ENCODE measurements around the gene DIAPH3.

The DIAPH3 gene

DNA sequence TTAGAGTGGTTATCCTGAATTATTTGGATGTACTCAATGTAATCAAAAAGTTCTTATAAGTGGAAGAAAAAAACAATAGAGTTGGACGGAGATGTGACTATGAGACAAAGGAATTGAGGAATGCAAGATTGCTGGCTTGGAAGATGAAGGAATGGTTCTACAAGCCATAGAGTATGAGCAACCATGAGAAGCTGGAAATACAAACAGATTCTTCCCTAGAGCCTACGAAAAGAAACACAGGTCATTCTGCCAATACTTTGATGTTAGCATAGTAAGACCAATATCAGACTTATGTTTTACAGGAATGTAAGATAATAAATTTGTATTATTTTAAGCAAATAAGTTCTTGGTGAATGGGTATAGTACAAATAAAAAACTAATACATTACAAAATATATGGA, 249.2 kb downstream of the DIAPH3 start:
- H3K27ac ChIP-seq, result no peak overlapping the region

GRCh38 chr13:59906413-59907049, 257.2 kb downstream of the DIAPH3 start:
- no peak overlapping the region for H3K27ac ChIP-seq
- ChIA-PET CTCF (interaction anchor here (0.6 to 1.2 kb wide), 9 partner anchors 9 to 515 kb away, joined by 3 to 6 read pairs (median 3); no protein-coding TSS in a partner anchor), POLR2A (ENCODE audit: low non-redundant PET) (no interaction called here)
- peak; percentile 6 for DNase-seq (ENCODE audit: low spot score)
- TF ChIP-seq, protein P1, sequence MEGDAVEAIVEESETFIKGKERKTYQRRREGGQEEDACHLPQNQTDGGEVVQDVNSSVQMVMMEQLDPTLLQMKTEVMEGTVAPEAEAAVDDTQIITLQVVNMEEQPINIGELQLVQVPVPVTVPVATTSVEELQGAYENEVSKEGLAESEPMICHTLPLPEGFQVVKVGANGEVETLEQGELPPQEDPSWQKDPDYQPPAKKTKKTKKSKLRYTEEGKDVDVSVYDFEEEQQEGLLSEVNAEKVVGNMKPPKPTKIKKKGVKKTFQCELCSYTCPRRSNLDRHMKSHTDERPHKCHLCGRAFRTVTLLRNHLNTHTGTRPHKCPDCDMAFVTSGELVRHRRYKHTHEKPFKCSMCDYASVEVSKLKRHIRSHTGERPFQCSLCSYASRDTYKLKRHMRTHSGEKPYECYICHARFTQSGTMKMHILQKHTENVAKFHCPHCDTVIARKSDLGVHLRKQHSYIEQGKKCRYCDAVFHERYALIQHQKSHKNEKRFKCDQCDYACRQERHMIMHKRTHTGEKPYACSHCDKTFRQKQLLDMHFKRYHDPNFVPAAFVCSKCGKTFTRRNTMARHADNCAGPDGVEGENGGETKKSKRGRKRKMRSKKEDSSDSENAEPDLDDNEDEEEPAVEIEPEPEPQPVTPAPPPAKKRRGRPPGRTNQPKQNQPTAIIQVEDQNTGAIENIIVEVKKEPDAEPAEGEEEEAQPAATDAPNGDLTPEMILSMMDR (conservative IDR thresholded peaks at IDR 0.05; ENCODE audit: low read depth), result peak; percentile 67

More for the DNA sequence above, 249.2 kb downstream of the DIAPH3 start:
- CTCF ChIA-PET, result interaction anchor here (0.6 kb wide), 2 partner anchors 9 to 11 kb away, joined by 4 to 5 read pairs; no protein-coding TSS in a partner anchor
- no peak for DNase-seq (ENCODE audit: low spot score)
- TF ChIP-seq, protein P1 (conservative IDR thresholded peaks at IDR 0.05; ENCODE audit: low read depth), result no peak
- POLR2A ChIA-PET (ENCODE audit: low non-redundant PET), result no interaction called here

DNA sequence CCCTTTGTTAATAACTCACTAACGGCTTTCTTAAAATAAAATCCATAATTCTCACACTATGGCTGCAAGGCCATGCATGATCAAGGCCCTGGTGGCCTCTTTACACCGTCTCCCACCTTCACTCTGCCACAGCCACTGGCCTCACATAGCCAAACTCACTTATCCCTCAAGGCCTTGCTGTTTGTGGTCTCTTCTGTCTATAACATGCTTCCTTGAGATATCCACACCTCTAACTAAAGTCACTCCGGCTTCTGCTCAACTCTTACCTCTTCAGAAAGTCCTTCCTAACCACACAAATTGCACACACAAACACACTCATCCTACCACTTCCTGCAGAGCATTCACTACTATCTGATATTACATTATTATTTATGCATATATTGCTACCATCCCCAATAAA, 262.5 kb downstream of the DIAPH3 start:
- no peak for DNase-seq (ENCODE audit: low spot score)
- TF ChIP-seq, protein P1 (conservative IDR thresholded peaks at IDR 0.05; ENCODE audit: low read depth), result no peak
- POLR2A ChIA-PET (ENCODE audit: low non-redundant PET), result no interaction called here
- no peak overlapping the region for H3K27ac ChIP-seq
- CTCF ChIA-PET, result no interaction called here

GRCh38 chr13:59898066-59898465, 265.7 kb downstream of the DIAPH3 start:
- POLR2A ChIA-PET (ENCODE audit: low non-redundant PET), result no interaction called here
- no peak for DNase-seq (ENCODE audit: low spot score)
- H3K27ac ChIP-seq, result no peak overlapping the region
- TF ChIP-seq, protein P1 (conservative IDR thresholded peaks at IDR 0.05; ENCODE audit: low read depth), result no peak
- CTCF ChIA-PET, result interaction anchor here (0.6 to 1.0 kb wide), 2 partner anchors 8 to 14 kb away, joined by 3 to 4 read pairs; no protein-coding TSS in a partner anchor

DNA sequence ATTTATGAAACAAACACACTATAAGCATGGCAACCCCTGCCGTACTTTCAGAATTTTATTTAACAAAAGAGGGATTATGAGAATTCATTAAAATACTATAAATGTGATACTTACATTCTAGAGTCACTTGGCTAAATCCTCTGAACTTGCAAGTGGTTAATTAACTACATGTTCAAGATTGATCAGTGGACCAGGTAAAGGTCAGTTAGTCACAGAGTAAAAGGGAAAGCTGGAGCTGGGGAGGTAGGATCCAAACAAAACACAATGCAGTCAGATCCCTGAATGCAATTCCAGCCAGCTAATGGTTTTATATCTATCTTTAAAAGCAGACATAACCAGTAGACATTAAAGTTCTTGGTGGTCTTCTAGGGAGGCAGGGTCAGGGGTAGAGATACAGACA, 270.5 kb downstream of the DIAPH3 start:
- POLR2A ChIA-PET (ENCODE audit: low non-redundant PET), result no interaction called here
- DNase-seq (ENCODE audit: low spot score), result no peak
- TF ChIP-seq, protein P1 (conservative IDR thresholded peaks at IDR 0.05; ENCODE audit: low read depth), result no peak
- no peak overlapping the region for H3K27ac ChIP-seq
- CTCF ChIA-PET, result no interaction called here

DNA sequence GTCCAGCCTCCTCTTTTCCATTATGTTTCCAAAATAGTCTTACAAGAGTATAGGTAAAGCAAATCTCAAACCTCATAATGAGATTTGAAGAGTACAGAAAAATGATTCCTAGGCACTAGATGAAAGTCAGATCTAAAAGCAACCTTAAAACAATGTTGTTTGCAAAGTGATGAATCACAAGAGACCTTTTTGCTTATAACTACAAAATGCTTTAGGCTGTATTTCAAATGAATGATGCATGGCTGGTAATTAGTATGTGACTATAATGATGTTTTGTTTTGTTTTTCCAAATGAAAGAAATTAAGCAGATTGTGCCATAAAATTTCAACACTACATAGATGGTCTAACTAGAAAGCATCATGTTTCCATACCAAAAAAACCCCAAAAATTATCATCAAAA, 272.7 kb downstream of the DIAPH3 start:
- ChIA-PET POLR2A (ENCODE audit: low non-redundant PET) (no interaction called here), CTCF (no interaction called here)
- TF ChIP-seq, protein P1 (conservative IDR thresholded peaks at IDR 0.05; ENCODE audit: low read depth), result no peak
- no peak overlapping the region for H3K27ac ChIP-seq
- DNase-seq (ENCODE audit: low spot score), result no peak

Measured in RWPE1 (cell line).